ENCODE data around the gene ZEB2.

The ZEB2 gene

GRCh38 chr2:144463266-144463665 is 56.7 kb downstream of the ZEB2 start:
- H3K27ac ChIP-seq (ENCODE audit: low read depth, low read length) = no peak overlapping the region
- H3K14ac ChIP-seq (ENCODE audit: low read length) = no peak overlapping the region
- H3K9me3 ChIP-seq (ENCODE audit: insufficient read depth, low read depth, low read length) = no peaks in the 10 kb centered on the region
- no peak overlapping the region for H3K18ac ChIP-seq (ENCODE audit: low read length)
- H4K8ac ChIP-seq (ENCODE audit: low read depth, low read length) = no peak overlapping the region
- H3K79me1 ChIP-seq (ENCODE audit: low read length) = no peaks in the 10 kb centered on the region
- no peak for DNase-seq
- no peak overlapping the region for H2BK120ac ChIP-seq (ENCODE audit: insufficient read depth, low read length, poor library complexity)
- H3K4me2 ChIP-seq (ENCODE audit: low read length) = no peak overlapping the region
- peaks cover 0 to 1% of the 10 kb centered on the region in 2 experiments for H3K36me3 ChIP-seq (ENCODE audit: control insufficient read depth in 1 of 2, insufficient read depth in 2 of 2, low read length in 2 of 2)
- H3K4ac ChIP-seq (ENCODE audit: low read depth, low read length) = no peak overlapping the region
- no peak overlapping the region for H3K4me3 ChIP-seq (ENCODE audit: low read depth, low read length)
- H3K23ac ChIP-seq (ENCODE audit: low read length) = no peak overlapping the region
- H3K27me3 ChIP-seq (ENCODE audit: insufficient read depth, low read length) = no peaks in the 10 kb centered on the region
- no peak overlapping the region for H2AK5ac ChIP-seq (ENCODE audit: low read length)
- no peak overlapping the region for H2BK5ac ChIP-seq (ENCODE audit: low read depth, low read length, poor library complexity)
- H4K12ac ChIP-seq (ENCODE audit: low read depth, low read length) = no peak overlapping the region
- H3K9ac ChIP-seq (ENCODE audit: low read length) = no peak overlapping the region
- H3K79me2 ChIP-seq (ENCODE audit: control insufficient read depth, insufficient read depth, low read length, poor library complexity) = no peaks in the 10 kb centered on the region
- peaks cover 0 to 7% of the 10 kb centered on the region in 2 experiments for H3K4me1 ChIP-seq (ENCODE audit: control insufficient read depth in 1 of 2, insufficient read depth in 2 of 2, low read length in 2 of 2)
- H4K91ac ChIP-seq (ENCODE audit: low read depth, low read length) = no peak overlapping the region
- no CpG with 5 or more reads among the region's 5 CpGs for WGBS (ENCODE audit: extremely low coverage, insufficient coverage, insufficient read length)
- no peak overlapping the region for H2AFZ ChIP-seq (ENCODE audit: insufficient read depth, low read length, poor library complexity)
- no peak overlapping the region for H2BK12ac ChIP-seq (ENCODE audit: low read length)

GRCh38 chr2:144462266-144462665 is 57.7 kb downstream of the ZEB2 start:
- Histone ChIP-seq H3K79me1 (ENCODE audit: low read length) (no peaks in the 10 kb centered on the region), H2BK12ac (ENCODE audit: low read length) (no peak overlapping the region), H3K9me3 (ENCODE audit: insufficient read depth, low read depth, low read length) (no peaks in the 10 kb centered on the region), H4K12ac (ENCODE audit: low read depth, low read length) (no peak overlapping the region), H3K27me3 (ENCODE audit: insufficient read depth, low read length) (no peaks in the 10 kb centered on the region), H3K4me2 (ENCODE audit: low read length) (no peak overlapping the region), H3K14ac (ENCODE audit: low read length) (no peak overlapping the region), H4K8ac (ENCODE audit: low read depth, low read length) (no peak overlapping the region), H3K4me1 (ENCODE audit: control insufficient read depth in 1 of 2, insufficient read depth in 2 of 2, low read length in 2 of 2) (peaks cover 0 to 7% of the 10 kb centered on the region in 2 experiments), H3K4ac (ENCODE audit: low read depth, low read length) (no peak overlapping the region), H2BK120ac (ENCODE audit: insufficient read depth, low read length, poor library complexity) (no peak overlapping the region), H4K91ac (ENCODE audit: low read depth, low read length) (no peak overlapping the region), H3K23ac (ENCODE audit: low read length) (no peak overlapping the region), H3K27ac (ENCODE audit: low read depth, low read length) (no peak overlapping the region), H3K9ac (ENCODE audit: low read length) (no peak overlapping the region), H3K79me2 (ENCODE audit: control insufficient read depth, insufficient read depth, low read length, poor library complexity) (no peaks in the 10 kb centered on the region), H3K4me3 (ENCODE audit: low read depth, low read length) (no peak overlapping the region), H2BK5ac (ENCODE audit: low read depth, low read length, poor library complexity) (no peak overlapping the region), H2AFZ (ENCODE audit: insufficient read depth, low read length, poor library complexity) (no peak overlapping the region), H3K36me3 (ENCODE audit: control insufficient read depth in 1 of 2, insufficient read depth in 2 of 2, low read length in 2 of 2) (peaks cover 0 to 1% of the 10 kb centered on the region in 2 experiments), H3K18ac (ENCODE audit: low read length) (no peak overlapping the region), H2AK5ac (ENCODE audit: low read length) (no peak overlapping the region)
- no peak for DNase-seq
- WGBS (ENCODE audit: extremely low coverage, insufficient coverage, insufficient read length) = no CpG with 5 or more reads among the region's 6 CpGs

GRCh38 chr2:144461308-144461766 is 58.6 kb downstream of the ZEB2 start:
- Histone ChIP-seq H3K4me1 (ENCODE audit: control insufficient read depth in 1 of 2, insufficient read depth in 2 of 2, low read length in 2 of 2) (peaks cover 0 to 11% of the 10 kb centered on the region in 2 experiments), H3K4ac (ENCODE audit: low read depth, low read length) (no peak overlapping the region)
- no CpG with 5 or more reads among the region's 9 CpGs for WGBS (ENCODE audit: extremely low coverage, insufficient coverage, insufficient read length)

GRCh38 chr2:144460727-144461307 is 59.1 kb downstream of the ZEB2 start:
- Histone ChIP-seq H2BK120ac (ENCODE audit: insufficient read depth, low read length, poor library complexity) (no peak overlapping the region), H3K4me2 (ENCODE audit: low read length) (no peak overlapping the region), H3K9me3 (ENCODE audit: insufficient read depth, low read depth, low read length) (no peaks in the 10 kb centered on the region), H3K27me3 (ENCODE audit: insufficient read depth, low read length) (no peaks in the 10 kb centered on the region), H3K27ac (ENCODE audit: low read depth, low read length) (no peak overlapping the region), H4K91ac (ENCODE audit: low read depth, low read length) (no peak overlapping the region), H3K36me3 (ENCODE audit: control insufficient read depth in 1 of 2, insufficient read depth in 2 of 2, low read length in 2 of 2) (peaks cover 0 to 1% of the 10 kb centered on the region in 2 experiments), H3K79me2 (ENCODE audit: control insufficient read depth, insufficient read depth, low read length, poor library complexity) (no peaks in the 10 kb centered on the region), H3K4me1 (ENCODE audit: control insufficient read depth in 1 of 2, insufficient read depth in 2 of 2, low read length in 2 of 2) (peaks cover 0 to 11% of the 10 kb centered on the region in 2 experiments), H2AK5ac (ENCODE audit: low read length) (no peak overlapping the region), H2AFZ (ENCODE audit: insufficient read depth, low read length, poor library complexity) (no peak overlapping the region), H3K4ac (ENCODE audit: low read depth, low read length) (no peak overlapping the region), H3K79me1 (ENCODE audit: low read length) (peaks cover 3% of the 10 kb centered on the region), H2BK12ac (ENCODE audit: low read length) (no peak overlapping the region), H4K8ac (ENCODE audit: low read depth, low read length) (no peak overlapping the region), H2BK5ac (ENCODE audit: low read depth, low read length, poor library complexity) (no peak overlapping the region), H4K12ac (ENCODE audit: low read depth, low read length) (no peak overlapping the region), H3K4me3 (ENCODE audit: low read depth, low read length) (no peak overlapping the region), H3K14ac (ENCODE audit: low read length) (no peak overlapping the region), H3K18ac (ENCODE audit: low read length) (no peak overlapping the region), H3K9ac (ENCODE audit: low read length) (no peak overlapping the region), H3K23ac (ENCODE audit: low read length) (no peak overlapping the region)
- no peak for DNase-seq
- WGBS (ENCODE audit: extremely low coverage, insufficient coverage, insufficient read length) = no CpG with 5 or more reads among the region's 6 CpGs

More at GRCh38 chr2:144461308-144461766, 58.6 kb downstream of the ZEB2 start:
- H3K27me3 ChIP-seq (ENCODE audit: insufficient read depth, low read length) = no peaks in the 10 kb centered on the region
- H4K12ac ChIP-seq (ENCODE audit: low read depth, low read length) = no peak overlapping the region
- DNase-seq = no peak
- no peaks in the 10 kb centered on the region for H3K79me2 ChIP-seq (ENCODE audit: control insufficient read depth, insufficient read depth, low read length, poor library complexity)
- no peak overlapping the region for H4K91ac ChIP-seq (ENCODE audit: low read depth, low read length)
- no peak overlapping the region for H3K4me3 ChIP-seq (ENCODE audit: low read depth, low read length)
- no peak overlapping the region for H3K4me2 ChIP-seq (ENCODE audit: low read length)
- no peak overlapping the region for H2BK120ac ChIP-seq (ENCODE audit: insufficient read depth, low read length, poor library complexity)
- no peak overlapping the region for H3K9ac ChIP-seq (ENCODE audit: low read length)
- no peak overlapping the region for H2AK5ac ChIP-seq (ENCODE audit: low read length)
- H3K27ac ChIP-seq (ENCODE audit: low read depth, low read length) = no peak overlapping the region
- H3K18ac ChIP-seq (ENCODE audit: low read length) = no peak overlapping the region
- no peaks in the 10 kb centered on the region for H3K9me3 ChIP-seq (ENCODE audit: insufficient read depth, low read depth, low read length)
- no peak overlapping the region for H4K8ac ChIP-seq (ENCODE audit: low read depth, low read length)
- H2BK12ac ChIP-seq (ENCODE audit: low read length) = no peak overlapping the region
- no peak overlapping the region for H3K23ac ChIP-seq (ENCODE audit: low read length)
- H2AFZ ChIP-seq (ENCODE audit: insufficient read depth, low read length, poor library complexity) = no peak overlapping the region
- H3K14ac ChIP-seq (ENCODE audit: low read length) = no peak overlapping the region
- H3K36me3 ChIP-seq (ENCODE audit: control insufficient read depth in 1 of 2, insufficient read depth in 2 of 2, low read length in 2 of 2) = peaks cover 0 to 1% of the 10 kb centered on the region in 2 experiments
- peaks cover 3% of the 10 kb centered on the region for H3K79me1 ChIP-seq (ENCODE audit: low read length)
- no peak overlapping the region for H2BK5ac ChIP-seq (ENCODE audit: low read depth, low read length, poor library complexity)
